ENCODE measurements around the gene SIPA1L3.

SIPA1L3 gene

DNA sequence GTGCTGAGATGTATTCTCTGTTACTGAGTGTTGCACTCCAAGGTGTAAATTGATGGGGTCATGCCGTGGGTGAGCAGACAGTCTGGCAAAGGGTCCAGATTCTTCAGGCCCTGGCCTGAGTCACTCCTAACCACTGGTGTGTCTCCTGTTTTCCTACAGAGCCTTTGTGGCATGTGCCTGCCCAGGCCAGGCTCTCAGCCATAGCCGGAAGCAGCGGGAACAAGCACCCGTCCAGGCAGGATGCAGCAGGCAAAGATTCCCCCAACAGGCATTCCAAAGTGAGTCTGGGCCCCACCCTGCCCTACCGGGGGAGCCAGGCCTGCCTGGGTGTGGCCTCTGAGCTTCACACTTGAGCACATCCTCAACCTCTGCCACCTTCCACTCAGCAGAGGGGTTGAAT, 255.1 kb downstream of the SIPA1L3 start:
- no peak for DNase-seq (ENCODE audit: low read depth in 2 of 2)
- no peak overlapping the region for H3K4me3 ChIP-seq (replicated peaks in 1 of 2; ENCODE audit: low read depth in 2 of 2, low read length in 2 of 2)
- TF ChIP-seq, protein P1, sequence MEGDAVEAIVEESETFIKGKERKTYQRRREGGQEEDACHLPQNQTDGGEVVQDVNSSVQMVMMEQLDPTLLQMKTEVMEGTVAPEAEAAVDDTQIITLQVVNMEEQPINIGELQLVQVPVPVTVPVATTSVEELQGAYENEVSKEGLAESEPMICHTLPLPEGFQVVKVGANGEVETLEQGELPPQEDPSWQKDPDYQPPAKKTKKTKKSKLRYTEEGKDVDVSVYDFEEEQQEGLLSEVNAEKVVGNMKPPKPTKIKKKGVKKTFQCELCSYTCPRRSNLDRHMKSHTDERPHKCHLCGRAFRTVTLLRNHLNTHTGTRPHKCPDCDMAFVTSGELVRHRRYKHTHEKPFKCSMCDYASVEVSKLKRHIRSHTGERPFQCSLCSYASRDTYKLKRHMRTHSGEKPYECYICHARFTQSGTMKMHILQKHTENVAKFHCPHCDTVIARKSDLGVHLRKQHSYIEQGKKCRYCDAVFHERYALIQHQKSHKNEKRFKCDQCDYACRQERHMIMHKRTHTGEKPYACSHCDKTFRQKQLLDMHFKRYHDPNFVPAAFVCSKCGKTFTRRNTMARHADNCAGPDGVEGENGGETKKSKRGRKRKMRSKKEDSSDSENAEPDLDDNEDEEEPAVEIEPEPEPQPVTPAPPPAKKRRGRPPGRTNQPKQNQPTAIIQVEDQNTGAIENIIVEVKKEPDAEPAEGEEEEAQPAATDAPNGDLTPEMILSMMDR (IDR thresholded peaks at IDR 0.05; ENCODE audit: low read depth, low read length) = no peak

DNA sequence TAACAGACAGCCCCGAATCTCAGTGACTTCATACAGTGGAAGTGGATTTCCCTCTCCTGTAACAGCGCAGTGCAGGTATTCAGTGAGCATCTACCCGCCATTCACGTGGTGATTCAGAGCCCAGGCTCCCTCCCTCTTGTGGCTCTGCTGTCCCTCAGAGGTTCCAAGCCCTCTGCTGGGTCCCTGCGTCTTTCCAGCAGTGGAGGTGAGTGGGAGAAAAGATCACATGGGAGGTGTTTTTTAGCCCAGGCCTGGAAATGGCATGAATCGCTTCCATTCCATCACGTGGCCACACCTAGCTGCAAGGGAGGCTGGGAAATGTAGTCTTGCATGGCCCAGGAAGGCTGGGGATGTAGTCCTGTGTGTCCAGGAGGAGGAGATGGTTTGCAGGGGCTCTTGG, 255.6 kb downstream of the SIPA1L3 start:
- DNase-seq (ENCODE audit: low read depth in 2 of 2) = no peak
- TF ChIP-seq, protein P1 (IDR thresholded peaks at IDR 0.05; ENCODE audit: low read depth, low read length) = no peak
- no peak overlapping the region for H3K4me3 ChIP-seq (replicated peaks in 1 of 2; ENCODE audit: low read depth in 2 of 2, low read length in 2 of 2)

DNA sequence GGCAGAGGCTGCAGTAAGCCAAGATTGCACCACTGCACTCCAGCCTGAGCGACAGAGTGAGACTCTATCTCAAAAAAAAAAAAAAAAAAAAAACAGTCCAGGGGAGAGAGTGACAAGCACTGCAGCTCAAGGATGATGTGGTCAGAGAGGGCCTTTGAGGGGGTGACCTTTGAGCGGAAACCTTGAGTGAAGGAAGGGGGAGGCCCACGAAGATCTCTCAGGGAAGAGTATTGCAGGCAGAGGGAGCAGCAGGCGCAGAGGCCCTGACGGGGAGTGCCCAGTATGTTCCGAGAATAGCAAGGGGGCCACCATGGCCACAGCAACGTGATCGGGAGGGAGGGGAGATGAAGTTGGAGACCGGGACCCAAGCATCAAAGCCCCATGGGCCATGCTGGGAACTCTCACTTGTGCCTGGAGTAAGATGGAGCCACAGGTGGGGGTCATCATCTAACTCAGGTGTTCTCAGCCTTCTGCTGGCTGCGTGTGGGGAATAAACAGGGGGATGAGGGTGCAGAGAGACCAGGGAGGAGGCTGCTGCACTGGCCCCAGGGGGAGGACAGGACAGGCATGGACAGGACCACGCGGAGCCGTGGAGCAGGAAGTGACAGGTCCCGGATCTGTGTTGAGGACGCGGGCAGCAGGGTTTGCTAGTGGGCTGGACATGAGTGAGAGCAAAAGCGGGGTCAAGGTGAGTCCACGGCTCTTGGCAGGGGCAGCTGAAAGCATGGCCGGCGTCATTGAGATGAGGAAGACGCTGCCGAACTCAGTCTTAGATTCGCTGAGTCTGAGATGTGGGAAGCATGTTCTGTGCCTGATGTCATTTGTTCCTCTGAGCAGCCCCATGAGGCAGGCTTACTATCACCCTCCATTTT, 256.6 kb downstream of the SIPA1L3 start:
- no peak for DNase-seq (ENCODE audit: low read depth in 2 of 2)
- TF ChIP-seq, protein P1 (IDR thresholded peaks at IDR 0.05; ENCODE audit: low read depth, low read length) = no peak
- no peak overlapping the region for H3K4me3 ChIP-seq (replicated peaks in 1 of 2; ENCODE audit: low read depth in 2 of 2, low read length in 2 of 2)

DNA sequence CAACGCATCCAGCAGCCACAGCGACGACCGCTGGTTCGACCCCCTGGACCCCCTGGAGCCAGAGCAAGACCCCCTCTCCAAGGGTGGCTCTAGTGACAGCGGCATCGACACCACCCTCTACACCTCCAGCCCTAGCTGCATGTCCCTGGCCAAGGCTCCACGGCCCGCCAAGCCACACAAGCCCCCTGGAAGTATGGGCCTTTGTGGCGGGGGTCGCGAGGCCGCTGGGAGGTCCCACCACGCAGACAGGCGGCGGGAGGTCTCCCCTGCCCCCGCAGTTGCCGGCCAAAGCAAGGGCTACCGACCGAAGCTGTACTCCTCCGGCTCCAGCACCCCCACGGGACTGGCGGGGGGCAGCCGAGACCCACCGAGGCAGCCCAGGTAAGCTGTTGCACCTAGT, 257.5 kb downstream of the SIPA1L3 start:
- TF ChIP-seq, protein P1 (IDR thresholded peaks at IDR 0.05; ENCODE audit: low read depth, low read length) = no peak
- no peak for DNase-seq (ENCODE audit: low read depth in 2 of 2)
- no peak overlapping the region for H3K4me3 ChIP-seq (replicated peaks in 1 of 2; ENCODE audit: low read depth in 2 of 2, low read length in 2 of 2)

DNA sequence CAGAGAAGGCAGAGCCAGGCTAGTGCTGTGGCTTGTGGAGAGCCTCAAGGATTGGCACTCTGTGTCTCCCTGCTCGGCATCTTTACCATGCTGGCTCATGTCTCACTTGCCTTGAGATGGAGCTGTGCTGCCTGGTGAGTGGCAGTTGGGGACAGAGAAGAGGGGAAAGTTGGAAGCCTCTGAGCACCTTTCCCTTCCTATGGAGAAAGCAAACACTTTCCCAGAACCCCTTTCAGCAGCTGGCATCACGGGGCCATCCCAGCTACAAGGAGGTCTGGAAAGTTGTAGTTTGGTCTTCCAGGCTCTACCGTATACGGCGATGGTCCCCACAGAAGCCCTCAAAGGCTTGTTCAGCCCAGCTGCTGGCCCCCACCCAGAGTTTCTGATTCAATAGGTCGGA, 258.3 kb downstream of the SIPA1L3 start:
- no peak for DNase-seq (ENCODE audit: low read depth in 2 of 2)
- no peak overlapping the region for H3K4me3 ChIP-seq (replicated peaks in 1 of 2; ENCODE audit: low read depth in 2 of 2, low read length in 2 of 2)
- TF ChIP-seq, protein P1 (IDR thresholded peaks at IDR 0.05; ENCODE audit: low read depth, low read length) = no peak

DNA sequence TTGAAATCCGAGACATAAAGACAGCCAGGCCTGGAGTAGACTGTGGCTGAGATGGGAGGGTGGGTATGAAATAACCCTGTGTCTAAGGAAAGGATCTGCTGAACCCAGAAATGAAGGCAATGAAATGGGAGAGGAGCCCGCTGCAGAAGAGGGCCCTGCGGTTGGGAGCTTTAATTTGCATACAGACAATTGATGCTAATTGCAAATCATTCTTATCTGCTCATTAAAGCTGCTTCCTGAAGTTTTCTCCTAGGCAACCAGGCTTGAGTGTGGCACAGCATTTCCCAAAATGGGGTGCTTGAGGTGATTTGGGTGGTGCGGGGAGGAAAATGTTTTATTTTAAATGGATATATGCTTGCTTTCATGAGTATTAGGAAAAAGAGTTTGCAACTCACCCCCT, 261.6 kb downstream of the SIPA1L3 start:
- DNase-seq (ENCODE audit: low read depth in 2 of 2) = no peak
- TF ChIP-seq, protein P1 (IDR thresholded peaks at IDR 0.05; ENCODE audit: low read depth, low read length) = no peak
- H3K4me3 ChIP-seq (replicated peaks in 1 of 2; ENCODE audit: low read depth in 2 of 2, low read length in 2 of 2) = no peak overlapping the region

Measured in cardiac fibroblast (primary cell).